Neural progenitor cell (in vitro differentiated cells): ENCODE measurements around the gene SAMD4A. TPM values are rescaled to one million over a fixed set of nuclear protein-coding genes. Genes with fewer than 3 reads are reported as not detected.

Experiments used
- DNase-seq: peaks from one replicate; pipeline ENCODE4 v3.0.0-alpha.2; 2016; ENCODE audit warnings: low spot score
- H2AFZ ChIP-seq: fragments of 200-600 bp; sonication (generic); replicated peaks from 2 replicates; pipeline ENCODE4 v1.6.1; 2016; ENCODE audit warnings: antibody characterized with exemption
- H3F3A ChIP-seq: fragments of 200-600 bp; sonication (generic); 2 replicates; pipeline ENCODE4 v1.6.1; 2016; ENCODE audit warnings: antibody characterized with exemption, low read depth
- H3K27ac ChIP-seq: fragments of 200-600 bp; sonication (generic); 2 replicates; pipeline ENCODE4 v1.5.1; 2016; ENCODE audit warnings: mild to moderate bottlenecking
- H3K27me3 ChIP-seq: fragments of 200-600 bp; sonication (generic); 2 replicates; pipeline ENCODE4 v1.6.1; 2016; ENCODE audit warnings: mild to moderate bottlenecking, moderate library complexity
- H3K36me3 ChIP-seq: fragments of 200-600 bp; sonication (generic); 2 replicates; pipeline ENCODE4 v1.5.1; 2016
- H3K4me1 ChIP-seq: fragments of 200-600 bp; sonication (generic); 2 replicates; pipeline ENCODE4 v1.6.1; 2016; ENCODE audit warnings: mixed run types
- H3K4me2 ChIP-seq: fragments of 200-600 bp; sonication (generic); 2 replicates; pipeline ENCODE4 v1.6.1; 2016
- H3K4me3 ChIP-seq: fragments of 200-600 bp; sonication (generic); 2 replicates; pipeline ENCODE4 v1.5.1; 2016
- H3K79me2 ChIP-seq: fragments of 200-600 bp; sonication (generic); 2 replicates; pipeline ENCODE4 v1.6.1; 2016; ENCODE audit warnings: low read depth
- H3K9ac ChIP-seq: fragments of 200-600 bp; sonication (generic); 2 replicates; pipeline ENCODE4 v1.6.1; 2016
- H3K9me3 ChIP-seq: fragments of 200-600 bp; sonication (generic); 2 replicates; pipeline ENCODE4 v1.5.1; 2016; ENCODE audit warnings: low read depth
- H4K20me1 ChIP-seq: fragments of 200-600 bp; sonication (generic); 2 replicates; pipeline ENCODE4 v1.6.1; 2016; ENCODE audit warnings: low read depth
- H3K27ac Mint-ChIP-seq: 3 replicates; pipeline ENCODE4 v1.8.0; 2021; ENCODE audit warnings: mixed read lengths
- H3K27me3 Mint-ChIP-seq: 2 replicates; pipeline ENCODE4 v1.8.0; 2022; ENCODE audit warnings: low read depth, mild to moderate bottlenecking, inconsistent platforms, moderate library complexity, mixed read lengths; ENCODE audit not compliant: insufficient read depth
- H3K36me3 Mint-ChIP-seq: 3 replicates; pipeline ENCODE4 v1.8.0; 2021; ENCODE audit warnings: mixed read lengths
- H3K4me1 Mint-ChIP-seq: 3 replicates; pipeline ENCODE4 v1.8.0; 2021; ENCODE audit warnings: mixed read lengths
- H3K4me3 Mint-ChIP-seq: 3 replicates; pipeline ENCODE4 v1.8.0; 2021; ENCODE audit warnings: mild to moderate bottlenecking, moderate library complexity, mixed read lengths
- H3K9me3 Mint-ChIP-seq: 3 replicates; pipeline ENCODE4 v1.8.0; 2020; ENCODE audit warnings: mixed read lengths
- EZH2 ChIP-seq: fragments of 200-600 bp; sonication (generic); IDR thresholded peaks from 2 replicates; pipeline ENCODE4 v1.6.1; 2017; ENCODE audit warnings: antibody characterized with exemption, mild to moderate bottlenecking, moderate library complexity
- EZH2phosphoT487 ChIP-seq: fragments of 200-600 bp; sonication (generic); IDR thresholded peaks from 2 replicates; pipeline ENCODE4 v1.6.1; 2017; ENCODE audit warnings: antibody characterized with exemption
- total RNA-seq: library from RNA; depleted of rRNA; stranded (reverse); fragments of >200 nt; gene quantifications from 2 replicates; pipeline ENCODE4 v1.2.3, GENCODE V29; 2015; ENCODE audit warnings: low replicate concordance
- TF ChIP-seq, protein P1 (sequence below): fragments of 200-600 bp; sonication (generic); IDR thresholded peaks from 2 replicates; pipeline ENCODE4 v1.5.1; 2017; ENCODE audit warnings: antibody characterized with exemption, mild to moderate bottlenecking

Gene SAMD4A
- total RNA-seq, 1 donor from 2014 or later: 4.3 TPM

DNA sequence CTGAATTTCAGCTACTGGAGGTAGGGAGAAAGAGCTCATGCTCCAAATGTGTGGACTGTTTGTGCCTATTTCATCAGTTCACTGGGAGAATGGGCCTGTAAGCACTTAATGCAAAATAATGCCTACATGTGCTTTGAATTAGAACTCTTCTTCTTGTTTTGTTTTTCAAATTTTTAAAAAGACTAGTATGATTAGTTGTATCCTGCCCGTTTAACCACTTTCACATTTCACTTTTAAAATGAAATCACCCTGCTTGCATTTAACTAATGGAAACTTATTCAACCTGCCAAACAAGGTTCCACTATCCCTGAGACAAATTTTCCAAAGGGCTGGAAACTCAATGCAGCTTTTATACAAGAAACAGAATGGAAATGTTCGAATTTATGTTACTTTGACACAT, 79.7 kb downstream of the SAMD4A start:
- Histone ChIP-seq H3K4me2 (peak overlapping the region; percentile 4), H3K4me1 (peaks cover 60% of the 10 kb centered on the region), H3F3A (peaks cover 23% of the 10 kb centered on the region), H2AFZ (no peak overlapping the region), H3K9me3 (no peaks in the 10 kb centered on the region), H3K9ac (no peak overlapping the region), H3K4me3 (no peak overlapping the region), H3K27me3 (no peaks in the 10 kb centered on the region), H3K27ac (no peak overlapping the region), H3K36me3 (no peaks in the 10 kb centered on the region), H4K20me1 (no peaks in the 10 kb centered on the region), H3K79me2 (no peaks in the 10 kb centered on the region)
- Mint-ChIP-seq H3K9me3 (no peaks in the 10 kb centered on the region), H3K27ac (no peak overlapping the region), H3K4me3 (no peak overlapping the region), H3K27me3 (no peaks in the 10 kb centered on the region), H3K36me3 (no peaks in the 10 kb centered on the region), H3K4me1 (peaks cover 33% of the 10 kb centered on the region)
- TF ChIP-seq, protein P1, sequence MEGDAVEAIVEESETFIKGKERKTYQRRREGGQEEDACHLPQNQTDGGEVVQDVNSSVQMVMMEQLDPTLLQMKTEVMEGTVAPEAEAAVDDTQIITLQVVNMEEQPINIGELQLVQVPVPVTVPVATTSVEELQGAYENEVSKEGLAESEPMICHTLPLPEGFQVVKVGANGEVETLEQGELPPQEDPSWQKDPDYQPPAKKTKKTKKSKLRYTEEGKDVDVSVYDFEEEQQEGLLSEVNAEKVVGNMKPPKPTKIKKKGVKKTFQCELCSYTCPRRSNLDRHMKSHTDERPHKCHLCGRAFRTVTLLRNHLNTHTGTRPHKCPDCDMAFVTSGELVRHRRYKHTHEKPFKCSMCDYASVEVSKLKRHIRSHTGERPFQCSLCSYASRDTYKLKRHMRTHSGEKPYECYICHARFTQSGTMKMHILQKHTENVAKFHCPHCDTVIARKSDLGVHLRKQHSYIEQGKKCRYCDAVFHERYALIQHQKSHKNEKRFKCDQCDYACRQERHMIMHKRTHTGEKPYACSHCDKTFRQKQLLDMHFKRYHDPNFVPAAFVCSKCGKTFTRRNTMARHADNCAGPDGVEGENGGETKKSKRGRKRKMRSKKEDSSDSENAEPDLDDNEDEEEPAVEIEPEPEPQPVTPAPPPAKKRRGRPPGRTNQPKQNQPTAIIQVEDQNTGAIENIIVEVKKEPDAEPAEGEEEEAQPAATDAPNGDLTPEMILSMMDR: no peak
- TF ChIP-seq EZH2: no peak
- no peak for DNase-seq

DNA sequence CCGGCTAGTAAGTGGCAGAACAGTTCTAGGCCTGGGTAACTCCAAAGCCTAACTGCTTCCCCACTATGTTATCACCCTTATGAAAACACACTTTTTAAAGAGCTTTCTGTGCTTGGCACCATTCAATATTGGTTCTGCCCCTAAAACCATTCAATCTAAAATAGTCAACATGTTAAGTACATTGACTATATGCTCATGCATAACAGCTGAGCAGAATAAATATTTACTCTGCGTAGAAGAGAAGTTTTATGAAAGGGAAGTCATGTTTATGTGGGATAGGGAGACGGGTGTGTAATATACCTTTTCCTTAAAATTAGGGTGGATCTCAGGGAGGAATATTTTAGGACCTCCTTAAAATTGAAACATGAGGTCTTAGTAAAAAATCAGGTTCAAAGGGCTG, 80.5 kb downstream of the SAMD4A start:
- Histone ChIP-seq H3F3A (peaks cover 23% of the 10 kb centered on the region), H3K27me3 (no peaks in the 10 kb centered on the region), H3K36me3 (no peaks in the 10 kb centered on the region), H3K9me3 (no peaks in the 10 kb centered on the region), H3K79me2 (no peaks in the 10 kb centered on the region), H3K9ac (no peak overlapping the region), H4K20me1 (no peaks in the 10 kb centered on the region), H3K4me3 (no peak overlapping the region), H3K27ac (no peak overlapping the region), H3K4me1 (peaks cover 66% of the 10 kb centered on the region), H2AFZ (no peak overlapping the region), H3K4me2 (no peak overlapping the region)
- Mint-ChIP-seq H3K27me3 (no peaks in the 10 kb centered on the region), H3K4me3 (no peak overlapping the region), H3K27ac (no peak overlapping the region), H3K4me1 (peaks cover 38% of the 10 kb centered on the region), H3K9me3 (no peaks in the 10 kb centered on the region), H3K36me3 (no peaks in the 10 kb centered on the region)
- TF ChIP-seq, protein P1: no peak
- no peak for TF ChIP-seq EZH2
- TF ChIP-seq EZH2phosphoT487: no peak
- no peak for DNase-seq

DNA sequence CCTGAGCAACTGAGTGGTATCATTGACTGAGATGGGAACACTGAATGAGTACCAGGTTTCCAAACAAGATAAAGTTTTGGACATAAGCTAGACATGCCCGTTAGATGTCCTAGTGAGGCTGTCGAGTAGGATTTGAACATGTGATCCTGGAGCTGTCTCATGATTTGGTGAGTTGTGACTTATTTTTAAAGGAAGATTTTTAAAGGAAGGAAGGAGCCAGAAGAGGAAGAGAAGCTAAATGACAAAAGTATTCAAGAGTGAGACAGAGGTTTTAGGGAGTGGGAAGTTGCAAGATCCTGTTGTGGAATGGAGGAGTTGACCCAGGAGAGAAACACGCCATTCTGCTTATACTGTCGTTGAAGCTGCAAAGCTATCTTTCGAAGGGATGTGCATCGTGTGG, 82.1 kb downstream of the SAMD4A start:
- no peak overlapping the region for H3K27ac Mint-ChIP-seq
- Histone ChIP-seq H3K4me2 (no peak overlapping the region), H4K20me1 (no peaks in the 10 kb centered on the region), H3K36me3 (no peaks in the 10 kb centered on the region), H3F3A (peaks cover 13% of the 10 kb centered on the region), H3K27me3 (no peaks in the 10 kb centered on the region), H3K9me3 (no peaks in the 10 kb centered on the region), H3K4me3 (no peak overlapping the region), H3K27ac (no peak overlapping the region), H3K79me2 (no peaks in the 10 kb centered on the region), H3K9ac (no peak overlapping the region), H3K4me1 (peaks cover 67% of the 10 kb centered on the region), H2AFZ (no peak overlapping the region)
- H3K9me3 Mint-ChIP-seq: no peaks in the 10 kb centered on the region
- H3K4me3 Mint-ChIP-seq: no peak overlapping the region
- no peaks in the 10 kb centered on the region for H3K36me3 Mint-ChIP-seq
- no peaks in the 10 kb centered on the region for H3K27me3 Mint-ChIP-seq
- TF ChIP-seq, protein P1: no peak
- TF ChIP-seq EZH2phosphoT487 (no peak), EZH2 (no peak)
- peaks cover 35% of the 10 kb centered on the region for H3K4me1 Mint-ChIP-seq
- no peak for DNase-seq
